COLO829 (cell line): ENCODE measurements around the gene TEDDM1.
"Not testable (repeated sequence)": the region's sequence is repeated elsewhere in the genome, so short reads cannot be mapped to it uniquely, and the experiment has no call there.

Experiments used
- DNase-seq: peaks from one replicate; pipeline ENCODE4 v3.0.0; 2012; ENCODE audit warnings: low spot score

TEDDM1 gene

GRCh38 chr1:182400567-182400966 is at the start of gene TEDDM1:
Gene TEDDM1 (minus strand): TSS chr1:182400667. CDS start chr1:182400485, 182 bp downstream.
- no peak for DNase-seq

GRCh38 chr1:182450087-182450486 is 49.6 kb upstream of the TEDDM1 start, which contains the start of gene RGSL1:
Gene RGSL1 (plus strand): TSS chr1:182450146. CDS start chr1:182450166, 20 bp downstream.
- DNase-seq: no peak

- no peak for DNase-seq
Measured at GRCh38 chr1:182447660-182448059, 47.2 kb upstream of the TEDDM1 start.

- DNase-seq: not testable (repeated sequence)
Measured at GRCh38 chr1:182447124-182447523, 46.7 kb upstream of the TEDDM1 start.

GRCh38 chr1:182446033-182446669 is 45.7 kb upstream of the TEDDM1 start:
- peak; percentile 78 for DNase-seq

- no peak for DNase-seq
Measured at GRCh38 chr1:182444497-182444896, 44.0 kb upstream of the TEDDM1 start.

- no peak for DNase-seq
Measured at GRCh38 chr1:182442333-182442732, 41.9 kb upstream of the TEDDM1 start.

- no peak for DNase-seq
Measured at GRCh38 chr1:182441719-182442118, 41.3 kb upstream of the TEDDM1 start.

- no peak for DNase-seq
Measured at GRCh38 chr1:182438326-182438725, 37.9 kb upstream of the TEDDM1 start.

GRCh38 chr1:182433580-182433979 is 33.1 kb upstream of the TEDDM1 start:
- no peak for DNase-seq

GRCh38 chr1:182431278-182431677 is 30.8 kb upstream of the TEDDM1 start:
- DNase-seq: no peak

GRCh38 chr1:182430263-182431068 is 30.0 kb upstream of the TEDDM1 start:
- peak; percentile 28 for DNase-seq

- no peak for DNase-seq
Measured at GRCh38 chr1:182428043-182428442, 27.6 kb upstream of the TEDDM1 start.

- DNase-seq: no peak
Measured at GRCh38 chr1:182426442-182427430, 26.3 kb upstream of the TEDDM1 start.

- no peak for DNase-seq
Measured at GRCh38 chr1:182415789-182416188, 15.3 kb upstream of the TEDDM1 start.

- DNase-seq: no peak
Measured at GRCh38 chr1:182413969-182414368, 13.5 kb upstream of the TEDDM1 start.

GRCh38 chr1:182413486-182413885 is 13.0 kb upstream of the TEDDM1 start:
- DNase-seq: no peak

GRCh38 chr1:182410620-182411273 is 10.3 kb upstream of the TEDDM1 start:
- no peak for DNase-seq

GRCh38 chr1:182410138-182410537 is 9.7 kb upstream of the TEDDM1 start:
- no peak for DNase-seq

GRCh38 chr1:182408435-182409075 is 8.1 kb upstream of the TEDDM1 start:
- DNase-seq: no peak

GRCh38 chr1:182407724-182408123 is 7.3 kb upstream of the TEDDM1 start:
- DNase-seq: no peak
